ENCODE data around the gene BTBD19.

Gene BTBD19

DNA sequence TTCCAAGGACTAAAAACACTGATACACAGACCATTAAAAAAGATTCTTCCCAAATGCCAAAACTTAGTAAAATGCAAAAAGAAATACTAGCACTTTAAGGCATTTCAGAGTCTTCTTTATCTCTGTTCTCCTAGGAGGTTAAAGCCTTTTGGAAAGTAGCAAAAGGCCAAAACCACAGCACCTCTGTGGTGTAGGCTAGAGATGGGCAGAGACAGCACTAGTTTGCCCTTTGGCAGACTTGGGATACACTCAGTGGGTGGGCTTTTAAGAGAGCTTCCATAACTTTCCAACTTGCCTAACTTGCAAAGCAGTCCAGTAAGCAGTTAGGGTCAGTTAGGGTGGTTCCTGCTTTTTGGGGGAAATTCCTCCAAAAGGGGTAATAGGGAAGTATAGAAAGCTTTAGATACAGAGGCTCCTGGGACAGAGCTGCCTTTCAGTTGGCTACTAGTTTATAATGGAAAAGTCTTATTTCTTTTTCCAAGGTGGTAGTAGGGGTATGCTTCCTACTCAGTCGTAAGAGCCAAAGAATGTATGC is 52.6 kb downstream of the BTBD19 start:
- Mint-ChIP-seq H3K27ac (no peak overlapping the region), H3K4me3 (no peak overlapping the region)

DNA sequence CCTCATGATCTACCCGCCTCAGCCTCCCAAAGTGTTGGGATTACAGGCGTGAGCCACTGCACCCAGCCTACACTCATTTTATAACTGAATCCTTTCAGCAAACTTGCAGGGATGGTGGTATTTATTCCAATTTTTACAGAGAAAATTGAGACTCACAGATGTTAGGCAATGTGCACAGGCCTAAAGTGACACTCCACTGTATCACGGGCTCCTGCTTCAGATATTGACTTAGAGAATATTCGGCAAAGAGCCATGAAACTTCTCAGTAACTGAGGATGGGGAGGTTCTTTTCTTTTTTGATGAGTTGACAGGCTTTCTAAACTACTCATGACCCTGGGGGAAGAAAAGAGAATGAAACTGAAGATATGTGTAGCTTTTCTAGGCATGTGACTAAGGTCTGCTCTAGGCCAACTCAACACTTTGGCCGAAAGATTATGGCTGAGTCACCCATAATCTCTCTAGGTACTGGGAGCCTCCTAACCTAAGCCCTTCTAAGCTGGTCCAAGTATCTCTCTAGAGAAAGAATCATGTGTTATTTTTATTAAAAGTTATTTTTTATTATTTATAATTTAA is 54.6 kb downstream of the BTBD19 start:
- Mint-ChIP-seq H3K27me3 (ENCODE audit: low read depth) (no peaks in the 10 kb centered on the region), H3K36me3 (ENCODE audit: low read depth) (peaks cover 9% of the 10 kb centered on the region), H3K27ac (no peak overlapping the region), H3K4me3 (no peak overlapping the region), H3K9me3 (no peaks in the 10 kb centered on the region), H3K4me1 (ENCODE audit: low read depth) (peaks cover 3% of the 10 kb centered on the region)
- DNase-seq (ENCODE audit: low spot score), result no peak

More for the DNA sequence above, 52.6 kb downstream of the BTBD19 start:
- Mint-ChIP-seq H3K4me1 (ENCODE audit: low read depth) (peaks cover 3% of the 10 kb centered on the region), H3K27me3 (ENCODE audit: low read depth) (no peaks in the 10 kb centered on the region), H3K9me3 (no peaks in the 10 kb centered on the region), H3K36me3 (ENCODE audit: low read depth) (peaks cover 8% of the 10 kb centered on the region)
- no peak for DNase-seq (ENCODE audit: low spot score)
